Natural killer cell treated with Interleukin-12 subunit alpha and Interleukin-12 subunit beta and Interleukin-15 and Interleukin-18, amount 100 ng/mL, for 72 hours (primary cell): ENCODE data around the gene ABCA13. TPM values are rescaled to one million over a fixed set of nuclear protein-coding genes. Genes with fewer than 3 reads are reported as not detected.

Experiments used
- ATAC-seq, 2 donors: fragments of 150-1000 bp; cut with Tn5 transposase in 1 of 2; sonication (Bioruptor Pico), chemical (Tn5 transposase) in 1 of 2; 2 replicates each; pipeline ENCODE4 v1.10.0; 2021
- DNase-seq: peaks from one replicate; pipeline ENCODE4 v3.0.0; 2022; ENCODE audit warnings: low spot score
- H3K27ac Mint-ChIP-seq, 2 donors: 1 replicate in 1 of 2; 2 replicates in 1 of 2; pipeline ENCODE4 v1.8.0; 2022; ENCODE audit warnings: mixed read lengths in 2 of 2, mild to moderate bottlenecking in 1 of 2, moderate library complexity in 1 of 2
- H3K27me3 Mint-ChIP-seq, 2 donors: 1 replicate in 1 of 2; 2 replicates in 1 of 2; pipeline ENCODE4 v1.8.0; 2022; ENCODE audit warnings: mixed read lengths in 2 of 2
- H3K36me3 Mint-ChIP-seq: one replicate; pipeline ENCODE4 v1.8.0; 2022; ENCODE audit warnings: mixed read lengths
- H3K4me1 Mint-ChIP-seq, 2 donors: 1 replicate in 1 of 2; 2 replicates in 1 of 2; pipeline ENCODE4 v1.8.0; 2022; ENCODE audit warnings: low read depth in 2 of 2, mixed read lengths in 2 of 2, mild to moderate bottlenecking in 1 of 2
- H3K4me3 Mint-ChIP-seq: one replicate; pipeline ENCODE4 v1.8.0; 2022; ENCODE audit warnings: mixed read lengths
- H3K9me3 Mint-ChIP-seq: 2 replicates; pipeline ENCODE4 v1.8.0; 2022; ENCODE audit warnings: mixed read lengths
- total RNA-seq, 2 donors: library from RNA; stranded (reverse); gene quantifications; one replicate each; pipeline ENCODE4 v1.2.3, GENCODE V29; 2022

Gene ABCA13
- total RNA-seq, 2 donors from 2014 or later: not detected

DNA sequence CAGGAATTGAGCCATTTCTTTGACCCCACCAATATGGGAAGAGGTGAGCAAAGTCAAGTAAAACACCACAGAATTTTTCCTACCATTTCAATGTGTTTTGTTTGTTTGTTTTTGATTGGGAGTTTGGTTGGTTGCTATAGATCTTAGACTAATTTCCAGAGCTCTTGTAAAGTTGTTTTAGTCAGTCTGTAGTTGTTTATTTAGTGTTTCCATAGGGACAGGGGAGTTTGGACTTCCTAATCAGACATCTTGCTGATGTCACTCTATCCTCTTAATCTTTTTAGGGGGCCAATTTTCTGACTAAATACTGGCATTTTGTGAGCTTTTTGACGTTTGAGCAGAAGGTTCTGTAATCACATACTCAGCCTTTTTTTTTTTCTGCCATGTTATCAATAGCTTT lies 266.9 kb downstream of the ABCA13 start:
- Mint-ChIP-seq H3K9me3 (peaks cover 8% of the 10 kb centered on the region), H3K27ac (no peak overlapping the region), H3K4me1 (no peaks in the 10 kb centered on the region), H3K4me3 (no peak overlapping the region), H3K27me3 (no peaks in the 10 kb centered on the region), H3K36me3 (no peaks in the 10 kb centered on the region)
- DNase-seq (no peak), ATAC-seq (no peak)

- DNase-seq (no peak), ATAC-seq (no peak)
- no peaks in the 10 kb centered on the region for H3K4me1 Mint-ChIP-seq
- H3K27me3 Mint-ChIP-seq: no peaks in the 10 kb centered on the region
- no peak overlapping the region for H3K4me3 Mint-ChIP-seq
- no peak overlapping the region for H3K27ac Mint-ChIP-seq
- no peaks in the 10 kb centered on the region for H3K36me3 Mint-ChIP-seq
- peaks cover 17% of the 10 kb centered on the region for H3K9me3 Mint-ChIP-seq
Observed at GRCh38 chr7:48441848-48442492, 270.7 kb downstream of the ABCA13 start.

DNA sequence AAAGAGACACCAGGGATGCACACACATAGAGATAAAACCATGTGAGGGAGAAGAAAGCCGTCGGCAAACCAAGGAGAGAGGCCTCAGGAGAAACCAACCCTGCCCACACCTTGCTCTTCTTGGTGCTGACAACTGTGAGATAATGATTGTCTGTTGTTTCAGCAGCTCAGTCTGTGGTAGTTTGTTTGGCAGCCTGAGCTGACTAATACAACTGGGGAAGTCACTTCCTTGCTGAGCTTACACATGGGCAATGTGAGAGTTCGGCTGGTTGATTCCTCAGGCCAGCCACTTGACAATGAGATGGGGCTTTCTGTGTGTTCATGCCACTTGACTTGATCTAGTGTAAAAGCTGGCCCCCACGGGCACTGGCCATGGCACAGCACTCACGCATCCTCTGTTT lies 271.8 kb downstream of the ABCA13 start:
- no peaks in the 10 kb centered on the region for H3K36me3 Mint-ChIP-seq
- no peak overlapping the region for H3K27ac Mint-ChIP-seq
- no peak for DNase-seq
- no peak overlapping the region for H3K4me3 Mint-ChIP-seq
- peaks cover 13% of the 10 kb centered on the region for H3K9me3 Mint-ChIP-seq
- no peaks in the 10 kb centered on the region for H3K4me1 Mint-ChIP-seq
- no peak for ATAC-seq
- no peaks in the 10 kb centered on the region for H3K27me3 Mint-ChIP-seq

- Mint-ChIP-seq H3K27me3 (no peaks in the 10 kb centered on the region), H3K9me3 (peaks cover 13% of the 10 kb centered on the region), H3K27ac (no peak overlapping the region), H3K4me3 (no peak overlapping the region), H3K4me1 (no peaks in the 10 kb centered on the region), H3K36me3 (no peaks in the 10 kb centered on the region)
- DNase-seq (no peak), ATAC-seq (no peak)
Observed at GRCh38 chr7:48446721-48447120, 275.5 kb downstream of the ABCA13 start.

GRCh38 chr7:48452218-48452617 lies 281.0 kb downstream of the ABCA13 start:
- Mint-ChIP-seq H3K4me1 (no peaks in the 10 kb centered on the region), H3K27me3 (no peaks in the 10 kb centered on the region), H3K36me3 (no peaks in the 10 kb centered on the region), H3K27ac (no peak overlapping the region), H3K9me3 (peaks cover under 1% of the 10 kb centered on the region), H3K4me3 (no peak overlapping the region)
- ATAC-seq (no peak), DNase-seq (no peak)

DNA sequence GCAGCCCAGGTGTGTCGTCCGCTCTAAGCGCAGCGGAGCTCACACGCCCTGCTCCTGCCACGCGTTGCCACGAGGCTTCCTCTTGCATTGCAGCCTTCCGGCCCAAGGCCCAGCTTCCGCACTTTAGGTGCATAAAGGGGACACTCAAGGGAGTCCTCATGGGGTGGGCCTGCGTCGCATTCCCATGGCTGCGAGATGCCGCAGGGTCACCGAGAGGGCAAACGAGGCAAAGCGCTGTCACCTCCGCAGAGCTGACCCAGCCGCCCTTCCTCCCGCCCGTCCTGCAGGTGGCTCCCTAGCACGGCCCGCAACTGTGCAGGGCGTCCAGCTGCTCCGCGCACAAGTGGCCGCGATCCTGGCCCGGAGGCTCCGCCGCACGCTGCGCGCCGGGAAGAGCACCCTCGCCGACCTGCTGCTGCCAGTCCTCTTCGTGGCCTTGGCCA lies 283.5 kb downstream of the ABCA13 start:
- DNase-seq: no peak
- Mint-ChIP-seq H3K36me3 (no peaks in the 10 kb centered on the region), H3K4me3 (no peak overlapping the region), H3K4me1 (no peaks in the 10 kb centered on the region), H3K27ac (no peak overlapping the region), H3K9me3 (peaks cover 2% of the 10 kb centered on the region), H3K27me3 (no peaks in the 10 kb centered on the region)
- ATAC-seq: peak; percentile 28 to 31

- ATAC-seq: no peak
- Mint-ChIP-seq H3K36me3 (no peaks in the 10 kb centered on the region), H3K9me3 (peaks cover 2% of the 10 kb centered on the region), H3K27me3 (no peaks in the 10 kb centered on the region), H3K4me3 (no peak overlapping the region), H3K4me1 (no peaks in the 10 kb centered on the region), H3K27ac (no peak overlapping the region)
- DNase-seq: no peak
Observed at GRCh38 chr7:48455363-48455762, 284.1 kb downstream of the ABCA13 start.

DNA sequence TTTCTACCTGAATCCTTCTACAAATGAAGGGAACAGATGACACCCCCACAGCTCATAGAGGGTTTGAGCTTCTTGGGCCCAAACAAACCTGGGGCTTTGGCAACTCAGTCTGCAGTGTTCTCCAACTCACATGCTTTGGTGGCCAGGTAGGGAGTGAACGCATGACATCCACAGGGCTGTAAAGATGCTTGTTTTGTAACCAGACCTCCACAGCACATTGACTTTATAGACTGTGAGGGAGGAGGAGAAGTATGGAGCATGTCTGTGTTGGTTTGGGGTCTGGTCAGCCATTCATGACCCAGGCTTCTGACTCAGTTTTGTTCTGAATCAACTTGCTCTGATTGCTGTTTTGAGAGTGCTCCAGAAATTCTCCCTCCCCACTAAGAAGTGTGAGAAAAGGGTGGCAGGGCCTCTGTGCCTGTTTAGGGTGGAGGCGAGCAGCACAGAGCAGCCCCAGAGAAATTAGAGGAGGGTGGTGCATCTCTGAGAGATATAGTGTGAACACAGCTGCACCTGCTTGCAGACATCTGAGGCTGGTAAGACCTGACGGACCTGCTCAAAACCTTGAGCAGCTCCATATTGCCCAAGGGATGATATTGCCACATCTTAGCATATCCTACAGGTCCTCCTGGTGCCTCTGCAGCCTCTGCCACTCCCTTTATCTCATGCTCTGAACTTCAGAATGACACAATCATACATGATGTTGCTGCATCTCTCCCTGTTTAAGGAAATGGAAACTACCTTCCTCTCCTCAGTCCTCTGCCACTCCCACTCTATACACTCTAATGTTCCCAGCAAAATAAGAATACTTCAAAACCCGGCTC lies 287.7 kb downstream of the ABCA13 start:
- ATAC-seq: peak in 1 of 2 donors; percentile 24
- no peak overlapping the region for H3K27ac Mint-ChIP-seq
- H3K36me3 Mint-ChIP-seq: no peaks in the 10 kb centered on the region
- peaks cover 2% of the 10 kb centered on the region for H3K9me3 Mint-ChIP-seq
- no peak for DNase-seq
- no peaks in the 10 kb centered on the region for H3K27me3 Mint-ChIP-seq
- H3K4me1 Mint-ChIP-seq: no peaks in the 10 kb centered on the region
- H3K4me3 Mint-ChIP-seq: no peak overlapping the region

- Mint-ChIP-seq H3K4me3 (no peak overlapping the region), H3K27me3 (no peaks in the 10 kb centered on the region), H3K36me3 (no peaks in the 10 kb centered on the region), H3K4me1 (no peaks in the 10 kb centered on the region), H3K9me3 (no peaks in the 10 kb centered on the region), H3K27ac (no peak overlapping the region)
- no peak for ATAC-seq
- DNase-seq: no peak
Observed at GRCh38 chr7:48466713-48467112, 295.5 kb downstream of the ABCA13 start.

DNA sequence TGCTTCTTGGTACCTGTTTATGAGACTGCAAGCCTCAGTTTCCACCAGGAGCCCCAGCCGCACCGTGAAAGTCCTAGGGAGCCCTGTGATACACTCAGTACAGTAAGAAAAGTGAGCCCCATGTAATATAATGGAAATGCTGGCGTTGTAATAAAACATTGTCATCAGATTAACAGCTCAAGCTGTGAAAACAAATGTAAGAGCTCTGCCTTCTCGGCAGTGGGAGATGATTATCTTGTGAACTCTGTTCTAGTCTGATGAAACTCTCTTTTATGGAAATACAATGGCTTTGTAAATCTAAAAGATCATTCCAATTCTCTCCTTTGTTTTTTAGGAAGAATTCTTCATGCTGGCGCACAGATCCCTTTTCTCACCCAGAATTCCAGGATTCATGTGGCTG lies 299.9 kb downstream of the ABCA13 start:
- DNase-seq (no peak), ATAC-seq (no peak)
- no peak overlapping the region for H3K4me3 Mint-ChIP-seq
- no peaks in the 10 kb centered on the region for H3K4me1 Mint-ChIP-seq
- no peak overlapping the region for H3K27ac Mint-ChIP-seq
- peaks cover 4% of the 10 kb centered on the region for H3K9me3 Mint-ChIP-seq
- H3K27me3 Mint-ChIP-seq: no peaks in the 10 kb centered on the region
- H3K36me3 Mint-ChIP-seq: no peaks in the 10 kb centered on the region

DNA sequence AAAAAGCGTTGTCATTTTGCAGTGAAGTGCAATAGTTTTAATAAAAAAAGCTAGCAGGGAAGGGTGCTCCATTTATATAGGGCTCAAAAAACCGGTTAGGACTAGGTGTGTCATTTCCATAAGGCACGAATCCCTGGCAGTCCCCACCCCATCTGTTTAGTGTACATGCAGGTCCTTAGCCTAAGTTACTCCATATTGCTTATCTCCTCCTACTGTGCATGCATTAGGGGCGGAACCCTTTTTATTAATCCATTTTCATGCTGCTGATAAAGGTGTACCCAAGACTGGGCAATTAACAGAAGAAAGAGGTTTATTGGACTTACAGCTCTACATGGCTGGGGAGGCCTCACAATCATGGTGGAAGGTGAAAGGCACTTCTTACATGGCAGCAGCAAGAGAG lies 301.4 kb downstream of the ABCA13 start:
- no peak overlapping the region for H3K27ac Mint-ChIP-seq
- H3K4me3 Mint-ChIP-seq: no peak overlapping the region
- H3K4me1 Mint-ChIP-seq: no peaks in the 10 kb centered on the region
- no peak for ATAC-seq
- DNase-seq: no peak
- no peaks in the 10 kb centered on the region for H3K27me3 Mint-ChIP-seq
- no peaks in the 10 kb centered on the region for H3K36me3 Mint-ChIP-seq
- peaks cover 9% of the 10 kb centered on the region for H3K9me3 Mint-ChIP-seq

- ATAC-seq: no peak
- Mint-ChIP-seq H3K9me3 (peaks cover 9% of the 10 kb centered on the region), H3K27me3 (no peaks in the 10 kb centered on the region), H3K36me3 (no peaks in the 10 kb centered on the region), H3K4me1 (no peaks in the 10 kb centered on the region), H3K4me3 (no peak overlapping the region), H3K27ac (no peak overlapping the region)
- DNase-seq: no peak
Observed at GRCh38 chr7:48473205-48473865, 302.1 kb downstream of the ABCA13 start.

DNA sequence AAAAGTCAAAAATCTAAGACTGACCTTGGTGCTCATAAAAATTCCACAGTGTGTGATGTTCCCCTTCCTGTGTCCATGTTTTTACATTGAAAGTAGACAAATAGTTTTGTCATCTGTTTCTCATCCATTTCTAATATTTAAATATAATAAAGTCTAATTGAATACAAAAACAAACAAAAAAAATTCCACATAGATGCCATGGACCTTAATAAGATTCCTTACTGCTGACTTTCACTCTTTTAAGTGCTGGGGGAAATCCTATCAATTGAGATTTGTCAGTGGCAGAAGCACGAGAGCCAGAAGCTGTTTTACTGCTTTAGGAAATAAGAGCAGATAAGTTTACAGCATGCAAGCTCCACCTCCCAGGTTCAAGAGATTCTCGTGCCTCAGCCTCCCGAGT lies 310.0 kb downstream of the ABCA13 start:
- Mint-ChIP-seq H3K36me3 (no peaks in the 10 kb centered on the region), H3K4me1 (no peaks in the 10 kb centered on the region), H3K9me3 (peaks cover 16% of the 10 kb centered on the region), H3K4me3 (no peak overlapping the region), H3K27me3 (no peaks in the 10 kb centered on the region), H3K27ac (no peak overlapping the region)
- DNase-seq (no peak), ATAC-seq (no peak)

DNA sequence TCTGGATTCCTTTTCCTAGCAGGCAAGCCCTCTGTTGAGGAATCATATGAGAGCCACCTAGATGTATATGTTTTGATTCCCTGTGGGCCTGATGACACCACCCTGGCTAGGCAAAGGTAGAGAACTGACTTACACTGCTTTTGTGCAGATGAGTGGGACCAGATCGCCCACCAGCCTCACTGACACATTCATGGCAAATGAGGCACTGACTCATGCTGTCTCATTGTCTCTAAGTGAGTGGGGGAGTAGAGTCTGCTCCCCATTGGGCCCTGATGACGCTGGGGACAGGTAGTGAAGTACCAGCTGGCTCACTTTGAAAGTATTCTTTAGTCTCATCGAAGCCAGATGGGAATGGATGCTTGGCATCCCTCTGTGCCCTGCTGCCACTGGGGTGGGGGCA lies 326.3 kb downstream of the ABCA13 start:
- ATAC-seq (no peak), DNase-seq (no peak)
- H3K4me3 Mint-ChIP-seq: no peak overlapping the region
- H3K9me3 Mint-ChIP-seq: peaks cover 4% of the 10 kb centered on the region
- no peaks in the 10 kb centered on the region for H3K27me3 Mint-ChIP-seq
- H3K4me1 Mint-ChIP-seq: no peaks in the 10 kb centered on the region
- no peak overlapping the region for H3K27ac Mint-ChIP-seq
- no peaks in the 10 kb centered on the region for H3K36me3 Mint-ChIP-seq
